A549 (cell line): ENCODE results near the gene GNB5.

ENCODE experiments used
- CBX2 ChIP-seq: fragments of 200-600 bp; sonication (generic); IDR thresholded peaks from 2 replicates; pipeline ENCODE4 v1.6.1; 2016; ENCODE audit warnings: low read depth, mild to moderate bottlenecking, borderline replicate concordance
- EP300 ChIP-seq, 2 experiments: fragments of >200 bp; sonication (Bioruptor Twin); formaldehyde crosslinking; IDR thresholded peaks; 2 replicates in 1 of 2; 3 replicates in 1 of 2; pipeline ENCODE4 v1.6.1; 2016 to 2017
- JUNB ChIP-seq: fragments of >200 bp; sonication (Bioruptor Twin); formaldehyde crosslinking; IDR thresholded peaks from 2 replicates; pipeline ENCODE4 v1.6.1; 2016
- KDM5A ChIP-seq: fragments of 200-600 bp; sonication (generic); IDR thresholded peaks from 2 replicates; pipeline ENCODE4 v1.6.1; 2016; ENCODE audit warnings: antibody characterized with exemption, mild to moderate bottlenecking
- POLR2A ChIP-seq: IDR thresholded peaks from 2 replicates; pipeline ENCODE4 v1.6.1; 2012; ENCODE audit warnings: mild to moderate bottlenecking, low read length
- POLR2AphosphoS2 ChIP-seq: conservative IDR thresholded peaks from 2 replicates; pipeline ENCODE4 v1.6.1; 2012; ENCODE audit warnings: low read length, improper control_type of control experiment, inconsistent platforms
- RARB ChIP-seq: fragments of 250-450 bp; sonication (Bioruptor Pico); IDR thresholded peaks from 2 replicates; pipeline ENCODE4 v1.8.0; 2021; ENCODE audit warnings: mild to moderate bottlenecking, moderate library complexity
- SREBF2 ChIP-seq: fragments of 450-650 bp; IDR thresholded peaks from 2 replicates; pipeline ENCODE4 v1.6.1; 2014; ENCODE audit warnings: mild to moderate bottlenecking, moderate library complexity
- TF ChIP-seq, protein P1 (sequence below): fragments of >200 bp; sonication (Bioruptor Twin); formaldehyde crosslinking; IDR thresholded peaks from 3 replicates; pipeline ENCODE4 v1.5.1; 2016
- TF ChIP-seq, protein P2 (sequence below): IDR thresholded peaks from 2 replicates; pipeline ENCODE4 v1.6.1; 2012

DNA sequence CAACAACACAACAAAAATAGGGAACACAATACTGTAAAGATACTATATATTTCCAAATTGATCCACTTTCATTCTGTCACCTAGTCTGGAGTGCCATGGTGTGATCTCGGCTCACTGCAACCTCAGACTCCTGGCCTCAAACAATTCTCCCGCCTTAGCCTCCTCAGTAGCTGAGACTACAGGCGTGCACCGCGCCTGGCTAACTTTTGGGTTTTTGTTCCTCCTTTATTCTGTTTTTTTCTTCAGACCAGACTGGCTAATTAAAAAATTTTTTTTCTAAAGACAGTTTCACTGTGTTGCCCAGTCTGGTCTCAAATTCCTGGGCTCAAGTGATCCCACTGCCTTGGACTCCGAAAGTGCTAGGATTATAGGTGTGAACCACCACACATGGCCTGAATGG is 84.0 kb downstream of the GNB5 start:
- TF ChIP-seq, protein P1, sequence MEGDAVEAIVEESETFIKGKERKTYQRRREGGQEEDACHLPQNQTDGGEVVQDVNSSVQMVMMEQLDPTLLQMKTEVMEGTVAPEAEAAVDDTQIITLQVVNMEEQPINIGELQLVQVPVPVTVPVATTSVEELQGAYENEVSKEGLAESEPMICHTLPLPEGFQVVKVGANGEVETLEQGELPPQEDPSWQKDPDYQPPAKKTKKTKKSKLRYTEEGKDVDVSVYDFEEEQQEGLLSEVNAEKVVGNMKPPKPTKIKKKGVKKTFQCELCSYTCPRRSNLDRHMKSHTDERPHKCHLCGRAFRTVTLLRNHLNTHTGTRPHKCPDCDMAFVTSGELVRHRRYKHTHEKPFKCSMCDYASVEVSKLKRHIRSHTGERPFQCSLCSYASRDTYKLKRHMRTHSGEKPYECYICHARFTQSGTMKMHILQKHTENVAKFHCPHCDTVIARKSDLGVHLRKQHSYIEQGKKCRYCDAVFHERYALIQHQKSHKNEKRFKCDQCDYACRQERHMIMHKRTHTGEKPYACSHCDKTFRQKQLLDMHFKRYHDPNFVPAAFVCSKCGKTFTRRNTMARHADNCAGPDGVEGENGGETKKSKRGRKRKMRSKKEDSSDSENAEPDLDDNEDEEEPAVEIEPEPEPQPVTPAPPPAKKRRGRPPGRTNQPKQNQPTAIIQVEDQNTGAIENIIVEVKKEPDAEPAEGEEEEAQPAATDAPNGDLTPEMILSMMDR = no peak
- TF ChIP-seq RARB (CRISPR knock-in tag) (no peak), KDM5A (no peak), JUNB (no peak), EP300 (IDR thresholded peaks at IDR 0.05) (no peak), SREBF2 (no peak), POLR2A (no peak), POLR2AphosphoS2 (no peak), CBX2 (no peak)
- TF ChIP-seq, protein P2, sequence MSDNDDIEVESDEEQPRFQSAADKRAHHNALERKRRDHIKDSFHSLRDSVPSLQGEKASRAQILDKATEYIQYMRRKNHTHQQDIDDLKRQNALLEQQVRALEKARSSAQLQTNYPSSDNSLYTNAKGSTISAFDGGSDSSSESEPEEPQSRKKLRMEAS = no peak
